AG04450 (cell line): ENCODE measurements around the gene MSN. TPM values are rescaled to one million over a fixed set of nuclear protein-coding genes. Genes with fewer than 3 reads are reported as not detected.
"Not testable (repeated sequence)": the region's sequence is repeated elsewhere in the genome, so short reads cannot be mapped to it uniquely, and the experiment has no call there.

Experiments
- CTCF ChIA-PET: fragments of 300-600, 350-600 bp; formaldehyde crosslinking; extraction: SDS; loops from one replicate; lab custom pipeline; 2022; ENCODE audit warnings: antibody characterized with exemption, inconsistent platforms; lab: Charles Lee
- POLR2A ChIA-PET: fragments of 350-600 bp; formaldehyde crosslinking; extraction: SDS; loops from one replicate; lab custom pipeline; 2021; ENCODE audit warnings: antibody characterized with exemption, inconsistent platforms; lab: Yijun Ruan, JAX
- DNase-seq: peaks from one replicate; pipeline ENCODE4 v3.0.0-alpha.2; 2011; ENCODE audit warnings: low read depth, low spot score
- H3K27ac ChIP-seq: one replicate; pipeline ENCODE4 v1.5.1; 2012; ENCODE audit warnings: low read depth, low read length, control low read depth
- H3K27me3 ChIP-seq: one replicate; pipeline ENCODE4 v1.6.0; 2012; ENCODE audit warnings: low read length; ENCODE audit not compliant: control insufficient read depth, insufficient read depth
- H3K4me3 ChIP-seq: 2 replicates; pipeline ENCODE4 v1.5.1; 2011; ENCODE audit warnings: mild to moderate bottlenecking, low read depth, low read length, control low read depth
- H3K9me3 ChIP-seq: 2 replicates; pipeline ENCODE4 v1.5.1; 2012; ENCODE audit warnings: low read length; ENCODE audit not compliant: control insufficient read depth, insufficient read depth
- CTCF ChIP-seq: IDR thresholded peaks from 2 replicates; pipeline ENCODE4 v1.5.1; 2011; ENCODE audit warnings: low read depth, low read length, control low read depth, inconsistent platforms
- polyA plus RNA-seq: library from polyadenylated mRNA; depleted of rRNA; stranded (reverse); fragments of >200 nt; gene quantifications from 2 replicates; pipeline ENCODE4 v1.2.3, GENCODE V29; 2011

The MSN gene
- polyA plus RNA-seq, 1 experiment: 493 TPM

- Histone ChIP-seq H3K4me3 (no peak overlapping the region), H3K27ac (no peak overlapping the region), H3K9me3 (no peaks in the 10 kb centered on the region), H3K27me3 (no peaks in the 10 kb centered on the region)
- TF ChIP-seq CTCF: no peak
- ChIA-PET POLR2A (no interaction called here), CTCF (interaction anchor here (1.4 to 1.7 kb wide), 2 partner anchors 49 to 60 kb away, joined by 3 to 4 read pairs; no protein-coding TSS in a partner anchor)
- DNase-seq: no peak
These were observed 23.9 kb upstream of the MSN start for GRCh38 chrX:65643531-65644052.

- TF ChIP-seq CTCF: no peak
- no peak overlapping the region for H3K27ac ChIP-seq
- CTCF ChIA-PET: interaction anchor here (0.7 to 1.7 kb wide), 3 partner anchors 24 to 59 kb away, joined by 3 to 4 read pairs (median 4); no protein-coding TSS in a partner anchor
- POLR2A ChIA-PET: interaction anchor here (1.0 kb wide), 1 partner anchor 24 kb away, joined by 4 read pairs; no protein-coding TSS in a partner anchor
- H3K9me3 ChIP-seq: no peaks in the 10 kb centered on the region
- peak; percentile 33 for DNase-seq
- no peak overlapping the region for H3K4me3 ChIP-seq
- H3K27me3 ChIP-seq: no peaks in the 10 kb centered on the region
These were observed 22.7 kb upstream of the MSN start for GRCh38 chrX:65644621-65645289.

- DNase-seq: no peak
- Histone ChIP-seq H3K4me3 (no peak overlapping the region), H3K9me3 (no peaks in the 10 kb centered on the region), H3K27ac (no peak overlapping the region), H3K27me3 (no peaks in the 10 kb centered on the region)
- no peak for TF ChIP-seq CTCF
- POLR2A ChIA-PET: no interaction called here
- CTCF ChIA-PET: no interaction called here
These were observed 19.7 kb upstream of the MSN start for GRCh38 chrX:65647801-65648200.

DNA sequence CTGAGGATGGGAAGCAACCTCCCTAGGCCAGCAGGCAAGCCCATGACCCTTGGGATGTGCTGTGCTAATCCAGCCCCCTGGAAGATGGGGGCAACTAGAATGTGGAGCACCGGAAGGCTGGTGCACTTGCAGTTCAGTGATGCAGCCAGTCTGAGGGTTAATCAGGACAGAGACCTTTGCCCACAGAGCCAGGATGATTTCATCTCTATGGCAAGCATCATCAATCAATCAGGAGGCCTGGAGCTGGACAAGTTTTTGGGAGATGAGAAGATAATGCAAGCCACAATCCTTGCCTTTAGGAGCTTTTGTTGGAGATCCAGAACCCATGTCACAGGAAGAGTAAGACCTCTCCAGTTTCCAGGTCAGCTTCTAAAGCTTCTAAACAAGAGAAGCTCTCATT is 15.4 kb upstream of the MSN start:
- ChIA-PET CTCF (no interaction called here), POLR2A (no interaction called here)
- H3K27ac ChIP-seq: no peak overlapping the region
- no peaks in the 10 kb centered on the region for H3K9me3 ChIP-seq
- H3K4me3 ChIP-seq: no peak overlapping the region
- no peak for DNase-seq
- no peaks in the 10 kb centered on the region for H3K27me3 ChIP-seq
- TF ChIP-seq CTCF: no peak

GRCh38 chrX:65657009-65657441 is 10.4 kb upstream of the MSN start:
- POLR2A ChIA-PET, H3K9me3 ChIP-seq: not testable (repeated sequence)

More at GRCh38 chrX:65657009-65657441, 10.4 kb upstream of the MSN start:
- DNase-seq, H3K27me3 ChIP-seq, H3K27ac ChIP-seq, CTCF ChIA-PET, H3K4me3 ChIP-seq: not testable (repeated sequence)
